ENCODE results near the gene CCPG1.

The CCPG1 gene

DNA sequence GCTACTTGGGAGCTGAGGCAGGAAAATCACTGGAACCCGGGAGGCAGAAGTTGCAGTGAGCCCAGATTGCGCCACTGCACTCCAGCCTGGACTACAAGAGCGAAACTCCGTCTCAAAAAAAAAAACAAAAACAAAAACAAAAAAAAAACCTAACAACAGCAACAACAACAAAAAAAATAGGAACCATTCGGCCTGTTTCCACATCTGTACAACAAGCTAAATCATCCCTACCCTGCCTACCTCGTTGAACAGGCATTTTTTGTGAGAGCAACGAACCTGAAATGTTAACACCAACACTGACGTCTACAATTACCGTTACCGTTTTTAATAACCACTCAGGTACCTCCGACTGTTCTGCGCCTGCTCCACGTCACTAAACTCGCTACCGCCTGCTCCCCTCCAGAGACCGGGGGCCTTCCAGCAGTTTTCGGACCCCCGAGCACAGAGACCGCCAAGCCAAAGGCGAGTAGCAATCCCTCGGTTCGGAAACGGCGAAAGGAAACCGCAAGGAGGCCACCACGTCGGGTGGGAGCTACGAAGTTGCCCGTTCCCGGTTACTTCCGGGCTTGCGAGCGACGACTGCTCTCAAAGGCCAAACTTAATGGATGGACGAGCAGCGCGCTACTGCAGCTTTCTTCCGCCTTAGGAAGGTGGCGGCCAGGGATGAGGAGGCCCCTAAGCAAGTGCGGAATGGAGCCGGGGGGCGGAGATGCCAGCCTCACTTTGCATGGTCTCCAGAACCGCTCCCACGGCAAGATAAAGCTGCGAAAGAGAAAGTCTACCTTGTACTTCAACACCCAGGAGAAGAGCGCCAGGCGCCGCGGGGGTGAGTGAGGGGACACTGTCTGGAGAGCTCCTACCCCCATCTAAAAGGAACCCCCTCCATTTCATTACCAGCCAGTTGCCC is 89.3 kb downstream of the CCPG1 start, which contains the start of the genes PIGB and PIGBOS1:
TSS of gene PIGB (plus strand) at position 635 of the 907 bp plus-strand sequence. CDS start at position 664, 29 bp downstream.
TSS of gene PIGBOS1 (minus strand) at position 536 of the 907 bp plus-strand sequence. CDS start 1,331 bp downstream, outside the sequence.
- peak; percentile 63 for DNase-seq

Data from NCI-H510A (cell line).